Vagina (tissue), 2 donors: ENCODE data around the gene ZNF683. TPM values are rescaled to one million over a fixed set of nuclear protein-coding genes. Genes with fewer than 3 reads are reported as not detected.

Experiments used
- DNase-seq, 2 donors: peaks; one replicate each; pipeline ENCODE4 v3.0.0-alpha.2; 2017; ENCODE audit errors: extremely low spot score in 2 of 2
- H3K27ac ChIP-seq: fragments of 200-600 bp; sonication (generic); one replicate; pipeline ENCODE4 v1.5.1; 2019
- H3K27me3 ChIP-seq: fragments of 200-600 bp; sonication (generic); one replicate; pipeline ENCODE4 v1.5.1; 2019
- H3K36me3 ChIP-seq, 2 donors: fragments of 200-600 bp; sonication (generic); one replicate each; pipeline ENCODE4 v1.5.1; 2017 to 2019
- H3K4me1 ChIP-seq: fragments of 200-600 bp; sonication (generic); one replicate; pipeline ENCODE4 v1.5.1; 2019
- H3K4me3 ChIP-seq, 2 donors: fragments of 200-600 bp; sonication (generic); 1 replicate in 1 of 2; 2 replicates in 1 of 2; pipeline ENCODE4 v1.5.1; 2016 to 2019
- H3K9me3 ChIP-seq: fragments of 200-600 bp; sonication (generic); one replicate; pipeline ENCODE4 v1.5.1; 2019
- POLR2A ChIP-seq, 2 donors: fragments of 450-650 bp; IDR thresholded peaks; one replicate each; pipeline ENCODE4 v1.6.1; 2017; ENCODE audit warnings: antibody characterized with exemption in 2 of 2, mild to moderate bottlenecking in 2 of 2, moderate library complexity in 2 of 2
- POLR2AphosphoS5 ChIP-seq, 2 donors: sonication (generic); formaldehyde crosslinking; IDR thresholded peaks; one replicate each; pipeline ENCODE4 v1.9.0; 2017; ENCODE audit warnings: antibody characterized with exemption in 2 of 2, mild to moderate bottlenecking in 2 of 2, low read depth in 1 of 2; ENCODE audit not compliant: insufficient read depth in 1 of 2
- intact Hi-C: fragments of 100-400 bp; cut with DNase I; formaldehyde crosslinking; loops from one replicate; pipeline ENCODE4 v1.15.1; 2023
- total RNA-seq: library from RNA; depleted of rRNA; stranded (reverse); fragments of >200 nt; gene quantifications from one replicate; pipeline ENCODE4 v1.2.3, GENCODE V29; 2016
- TF ChIP-seq, protein P1 (sequence below), 3 experiments: fragments of 450-650 bp in 2 of 3; fragments of 200-600 bp in 1 of 3; sonication (generic) in 1 of 3; IDR thresholded peaks; one replicate each; pipeline ENCODE4 v1.5.1; 2017 to 2019; ENCODE audit warnings: antibody characterized with exemption in 3 of 3, mild to moderate bottlenecking in 2 of 3, moderate library complexity in 2 of 3

ZNF683 gene
- total RNA-seq, 1 donor from 2014 or later: not detected

DNA sequence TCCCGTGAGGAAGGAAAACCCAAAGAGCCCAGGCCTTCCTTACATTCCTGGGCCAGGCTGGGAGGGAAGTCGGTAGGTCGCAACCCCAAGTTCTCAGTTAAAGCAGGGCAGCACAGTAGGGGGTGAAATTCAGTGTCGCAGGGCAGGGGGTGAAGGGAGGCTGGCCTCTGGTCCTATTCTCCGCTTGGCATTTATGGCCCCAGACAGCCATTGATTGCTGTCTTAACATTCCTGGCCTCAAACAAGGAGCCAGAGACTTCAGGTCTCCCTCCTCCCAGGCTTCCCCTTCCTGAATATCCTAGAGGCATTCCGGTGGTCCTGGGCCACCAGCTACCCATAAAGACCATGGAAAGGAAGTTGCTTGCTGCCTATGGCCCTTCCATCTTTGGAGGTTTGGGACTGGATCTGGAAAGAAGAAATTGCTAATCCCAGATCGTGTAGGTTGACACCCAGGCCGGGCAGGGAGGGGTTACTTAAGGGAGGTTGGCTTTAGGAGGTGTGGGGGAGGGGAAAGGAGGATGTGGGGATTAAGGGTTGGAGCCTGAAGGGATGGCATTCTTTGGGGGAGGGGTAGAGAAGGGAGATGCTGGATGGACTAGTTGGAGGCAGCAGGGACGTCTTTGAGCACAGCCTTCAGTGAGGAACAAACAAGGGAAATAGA is 39.8 kb upstream of the ZNF683 start:
- intact Hi-C loops: no loop called here
- TF ChIP-seq, protein P1, sequence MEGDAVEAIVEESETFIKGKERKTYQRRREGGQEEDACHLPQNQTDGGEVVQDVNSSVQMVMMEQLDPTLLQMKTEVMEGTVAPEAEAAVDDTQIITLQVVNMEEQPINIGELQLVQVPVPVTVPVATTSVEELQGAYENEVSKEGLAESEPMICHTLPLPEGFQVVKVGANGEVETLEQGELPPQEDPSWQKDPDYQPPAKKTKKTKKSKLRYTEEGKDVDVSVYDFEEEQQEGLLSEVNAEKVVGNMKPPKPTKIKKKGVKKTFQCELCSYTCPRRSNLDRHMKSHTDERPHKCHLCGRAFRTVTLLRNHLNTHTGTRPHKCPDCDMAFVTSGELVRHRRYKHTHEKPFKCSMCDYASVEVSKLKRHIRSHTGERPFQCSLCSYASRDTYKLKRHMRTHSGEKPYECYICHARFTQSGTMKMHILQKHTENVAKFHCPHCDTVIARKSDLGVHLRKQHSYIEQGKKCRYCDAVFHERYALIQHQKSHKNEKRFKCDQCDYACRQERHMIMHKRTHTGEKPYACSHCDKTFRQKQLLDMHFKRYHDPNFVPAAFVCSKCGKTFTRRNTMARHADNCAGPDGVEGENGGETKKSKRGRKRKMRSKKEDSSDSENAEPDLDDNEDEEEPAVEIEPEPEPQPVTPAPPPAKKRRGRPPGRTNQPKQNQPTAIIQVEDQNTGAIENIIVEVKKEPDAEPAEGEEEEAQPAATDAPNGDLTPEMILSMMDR (IDR thresholded peaks at IDR 0.05): no peak
- no peak for TF ChIP-seq POLR2A (IDR thresholded peaks at IDR 0.05)
- no peaks in the 10 kb centered on the region for H3K9me3 ChIP-seq
- H3K4me1 ChIP-seq: no peaks in the 10 kb centered on the region
- H3K27ac ChIP-seq: no peak overlapping the region
- H3K4me3 ChIP-seq: no peak overlapping the region
- no peaks in the 10 kb centered on the region for H3K36me3 ChIP-seq
- peaks cover 23% of the 10 kb centered on the region for H3K27me3 ChIP-seq
- no peak for DNase-seq

DNA sequence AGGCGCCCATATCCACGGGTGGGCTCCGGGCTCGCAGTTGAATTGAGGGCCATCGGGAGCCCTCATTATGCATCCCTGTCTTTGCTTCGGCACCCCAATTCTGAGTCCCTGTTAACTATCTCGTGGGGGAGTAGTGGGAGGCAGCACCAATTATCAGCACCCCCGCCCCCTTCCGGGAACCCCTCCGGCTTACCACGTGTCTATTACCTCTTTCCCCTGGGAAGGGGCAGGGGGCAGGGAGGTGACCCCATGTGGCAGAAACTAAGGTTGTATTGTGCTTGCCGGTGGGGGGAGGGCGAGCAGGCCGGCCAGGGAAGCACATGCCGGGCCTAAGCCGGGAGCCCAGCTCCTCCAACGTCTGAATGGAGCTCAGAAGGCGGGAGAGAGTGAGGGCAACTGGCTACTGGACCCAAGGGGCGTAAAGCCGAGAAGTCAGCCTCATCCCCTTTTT is 39.1 kb upstream of the ZNF683 start:
- H3K4me1 ChIP-seq: no peaks in the 10 kb centered on the region
- intact Hi-C loops: no loop called here
- H3K9me3 ChIP-seq: no peaks in the 10 kb centered on the region
- peaks cover 23% of the 10 kb centered on the region for H3K27me3 ChIP-seq
- TF ChIP-seq, protein P1 (IDR thresholded peaks at IDR 0.05): no peak
- TF ChIP-seq POLR2AphosphoS5 (IDR thresholded peaks at IDR 0.05; ENCODE audit: insufficient read depth in 1 of 2, low read depth in 1 of 2) (no peak), POLR2A (IDR thresholded peaks at IDR 0.05) (no peak)
- H3K36me3 ChIP-seq: no peaks in the 10 kb centered on the region
- no peak overlapping the region for H3K4me3 ChIP-seq
- no peak for DNase-seq
- H3K27ac ChIP-seq: no peak overlapping the region

DNA sequence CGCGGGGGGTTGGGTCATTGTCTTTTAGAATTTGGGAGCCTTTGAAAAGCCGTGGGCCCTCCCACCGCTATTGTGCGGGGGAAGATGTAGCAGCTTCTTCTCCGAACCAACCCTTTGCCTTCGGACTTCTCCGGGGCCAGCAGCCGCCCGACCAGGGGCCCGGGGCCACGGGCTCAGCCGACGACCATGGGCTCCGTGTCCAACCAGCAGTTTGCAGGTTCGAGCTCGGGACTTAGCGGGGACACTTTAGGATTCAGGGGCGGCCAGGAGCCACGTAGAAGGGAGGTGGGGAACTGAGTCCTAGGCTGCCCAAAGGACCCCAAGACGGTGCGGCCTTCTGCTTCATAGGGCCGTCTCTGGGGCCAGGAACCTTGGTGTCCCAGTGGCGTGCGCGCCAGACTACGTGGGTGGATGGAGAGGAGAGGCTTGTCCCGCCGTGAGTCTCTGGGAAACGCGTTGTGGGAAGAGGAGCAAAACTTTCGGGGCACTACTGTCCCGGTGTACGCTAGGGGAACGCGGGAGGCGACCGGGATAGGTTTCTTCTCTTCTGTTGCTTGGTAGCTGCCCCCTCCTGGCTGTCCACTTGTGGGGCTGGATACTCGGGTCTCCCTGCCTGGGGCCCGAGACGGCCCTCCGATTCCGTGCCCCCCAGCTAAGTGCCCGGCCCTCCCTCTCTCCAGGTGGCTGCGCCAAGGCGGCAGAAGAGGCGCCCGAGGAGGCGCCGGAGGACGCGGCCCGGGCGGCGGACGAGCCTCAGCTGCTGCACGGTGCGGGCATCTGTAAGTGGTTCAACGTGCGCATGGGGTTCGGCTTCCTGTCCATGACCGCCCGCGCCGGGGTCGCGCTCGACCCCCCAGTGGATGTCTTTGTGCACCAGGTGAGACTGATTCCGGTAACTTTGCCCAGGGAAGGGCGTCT is 38.4 kb upstream of the ZNF683 start, which contains the start of gene LIN28A:
Gene LIN28A (plus strand): TSS at position 112 of the 918 bp plus-strand sequence. CDS start 75 bp downstream, at position 187.
- Histone ChIP-seq H3K4me3 (no peak within 1 kb of the TSS), H3K36me3 (no peaks in the 10 kb centered on the region), H3K9me3 (no peaks in the 10 kb centered on the region), H3K27ac (no peak within 1 kb of the TSS), H3K4me1 (no peaks in the 10 kb centered on the region), H3K27me3 (peaks cover 23% of the 10 kb centered on the region)
- DNase-seq: no peak
- TF ChIP-seq, protein P1 (IDR thresholded peaks at IDR 0.05): no peak
- TF ChIP-seq POLR2AphosphoS5 (IDR thresholded peaks at IDR 0.05; ENCODE audit: insufficient read depth in 1 of 2, low read depth in 1 of 2) (no peak), POLR2A (IDR thresholded peaks at IDR 0.05) (no peak)
- intact Hi-C loops: no loop called here

DNA sequence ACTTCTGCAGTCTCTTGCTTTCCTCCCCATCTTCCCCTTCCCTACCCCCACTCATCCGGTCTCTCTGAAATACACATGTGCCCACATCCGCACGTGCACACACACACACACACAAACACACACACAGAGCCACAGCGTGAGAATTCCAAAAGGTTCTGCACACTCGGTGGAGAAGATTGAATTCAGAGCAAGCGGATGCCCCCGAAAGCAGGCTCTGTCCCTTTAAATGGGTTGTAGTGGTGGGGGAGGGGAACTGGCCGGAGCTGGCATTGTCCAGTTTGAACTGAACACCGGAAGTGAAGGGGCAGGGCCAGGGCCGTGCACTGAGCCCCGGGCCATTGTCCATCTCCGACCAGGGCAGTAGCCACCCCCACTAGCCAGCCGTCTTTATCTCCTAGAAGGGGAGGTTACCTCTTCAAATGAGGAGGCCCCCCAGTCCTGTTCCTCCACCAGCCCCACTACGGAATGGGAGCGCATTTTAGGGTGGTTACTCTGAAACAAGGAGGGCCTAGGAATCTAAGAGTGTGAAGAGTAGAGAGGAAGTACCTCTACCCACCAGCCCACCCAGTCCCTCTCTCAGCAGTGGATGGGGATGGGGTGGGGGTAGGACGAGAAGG is 36.7 kb upstream of the ZNF683 start:
- TF ChIP-seq POLR2AphosphoS5 (IDR thresholded peaks at IDR 0.05; ENCODE audit: insufficient read depth in 1 of 2, low read depth in 1 of 2) (no peak), POLR2A (IDR thresholded peaks at IDR 0.05) (no peak)
- TF ChIP-seq, protein P1 (IDR thresholded peaks at IDR 0.05): no peak
- Histone ChIP-seq H3K27me3 (peaks cover 23% of the 10 kb centered on the region), H3K4me1 (no peaks in the 10 kb centered on the region), H3K36me3 (no peaks in the 10 kb centered on the region), H3K4me3 (no peak overlapping the region), H3K27ac (no peak overlapping the region), H3K9me3 (no peaks in the 10 kb centered on the region)
- intact Hi-C loops: no loop called here
- DNase-seq: no peak
